Activated CD8-positive, alpha-beta memory T cell treated with anti-CD3 and anti-CD28 coated beads, Interleukin-2, amount 50 U/mL, for 4 hours (primary cell): ENCODE measurements around the gene NAALADL2.
"Not testable (repeated sequence)": the region's sequence is repeated elsewhere in the genome, so short reads cannot be mapped to it uniquely, and the experiment has no call there.

Source experiments
- DNase-seq: peaks from one replicate; pipeline ENCODE4 v3.0.0-alpha.2; 2020

The NAALADL2 gene

DNA sequence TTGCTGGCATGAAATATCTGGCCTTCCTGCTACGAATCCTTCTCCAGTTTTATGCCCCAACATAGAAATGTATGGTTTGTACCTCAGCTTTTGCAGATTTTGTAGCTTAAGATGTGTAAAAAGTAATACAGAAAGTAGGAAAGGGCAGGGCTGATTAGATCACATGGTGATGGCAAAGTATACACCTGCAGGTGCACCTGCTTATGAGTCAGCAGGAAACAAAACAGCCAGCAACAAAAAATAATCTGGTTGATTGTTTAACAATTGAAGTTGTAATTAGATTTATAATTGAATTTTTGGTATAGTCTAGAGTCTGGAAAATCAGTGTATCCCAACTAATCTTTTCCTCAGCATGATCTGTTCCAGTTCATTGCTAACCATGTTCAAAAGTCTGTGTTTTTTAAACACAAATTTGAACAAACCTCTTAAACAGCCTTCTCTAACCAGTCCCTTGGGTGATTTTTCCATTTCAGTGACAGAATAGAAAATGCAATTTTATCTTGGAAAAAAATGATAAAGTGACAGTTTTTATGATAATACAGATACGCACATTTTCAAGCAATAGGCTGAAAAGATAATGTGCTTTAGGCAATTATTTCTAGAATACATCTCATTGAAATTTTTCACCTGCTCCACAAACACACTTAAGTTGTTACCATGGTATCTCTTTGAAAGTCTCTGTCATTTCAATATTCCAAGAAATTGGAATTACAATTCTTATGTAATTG lies 477.4 kb downstream of the NAALADL2 start:
- DNase-seq, result no peak

DNA sequence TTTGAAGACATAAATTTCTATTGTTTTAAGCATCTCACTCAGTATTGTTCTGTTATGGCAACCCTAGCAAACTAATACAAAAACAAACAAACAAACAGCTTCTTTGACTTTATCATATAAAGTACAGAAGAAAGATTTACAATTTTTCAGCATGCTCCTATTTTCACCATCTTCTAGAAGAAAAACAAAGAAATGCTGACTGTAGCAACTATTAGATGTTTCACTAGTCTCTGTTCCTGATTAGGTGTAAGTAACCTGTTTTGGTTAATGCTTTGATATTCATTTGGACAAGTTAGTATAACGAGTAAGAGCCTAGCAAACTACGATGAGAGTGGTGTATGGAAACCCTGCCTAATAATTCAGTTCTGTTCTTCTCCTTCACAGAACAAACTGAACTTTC lies 478.5 kb downstream of the NAALADL2 start:
- DNase-seq, result no peak

DNA sequence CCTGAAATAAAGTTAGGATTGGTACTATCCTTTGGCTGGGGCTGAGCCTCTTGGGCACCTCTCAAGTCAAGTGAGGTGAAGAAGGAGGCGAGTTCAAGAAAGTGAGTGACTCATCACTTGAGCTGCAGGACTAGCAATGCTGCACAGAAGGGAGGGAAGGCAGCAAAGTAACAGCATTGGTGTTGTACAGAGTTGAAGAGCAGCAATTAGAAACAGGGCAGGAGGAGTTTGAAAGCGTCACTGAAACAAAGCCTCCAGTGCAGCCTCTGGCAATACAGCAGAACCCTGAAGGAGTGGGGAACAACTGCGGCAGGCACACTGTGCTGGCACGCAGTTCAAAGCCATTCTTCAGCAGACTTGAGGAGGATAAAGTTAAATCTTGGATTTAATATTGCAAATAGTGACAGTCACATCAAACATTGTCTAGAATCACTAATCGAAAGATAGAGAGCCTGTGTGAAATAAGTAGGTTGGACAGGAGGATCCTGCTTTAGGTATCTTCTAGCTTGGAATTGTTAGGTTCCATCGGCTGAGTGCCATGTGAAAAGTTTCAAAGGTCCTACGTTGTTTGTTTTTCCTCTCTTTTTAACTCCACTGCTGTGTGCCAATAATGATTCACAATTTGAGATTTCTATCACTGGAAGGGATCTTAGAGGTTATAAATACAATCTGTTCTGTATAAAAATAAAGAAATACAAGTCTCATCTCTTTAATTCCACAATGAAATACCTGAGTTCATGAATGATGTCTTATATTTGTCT lies 479.8 kb downstream of the NAALADL2 start:
- DNase-seq, result no peak

DNA sequence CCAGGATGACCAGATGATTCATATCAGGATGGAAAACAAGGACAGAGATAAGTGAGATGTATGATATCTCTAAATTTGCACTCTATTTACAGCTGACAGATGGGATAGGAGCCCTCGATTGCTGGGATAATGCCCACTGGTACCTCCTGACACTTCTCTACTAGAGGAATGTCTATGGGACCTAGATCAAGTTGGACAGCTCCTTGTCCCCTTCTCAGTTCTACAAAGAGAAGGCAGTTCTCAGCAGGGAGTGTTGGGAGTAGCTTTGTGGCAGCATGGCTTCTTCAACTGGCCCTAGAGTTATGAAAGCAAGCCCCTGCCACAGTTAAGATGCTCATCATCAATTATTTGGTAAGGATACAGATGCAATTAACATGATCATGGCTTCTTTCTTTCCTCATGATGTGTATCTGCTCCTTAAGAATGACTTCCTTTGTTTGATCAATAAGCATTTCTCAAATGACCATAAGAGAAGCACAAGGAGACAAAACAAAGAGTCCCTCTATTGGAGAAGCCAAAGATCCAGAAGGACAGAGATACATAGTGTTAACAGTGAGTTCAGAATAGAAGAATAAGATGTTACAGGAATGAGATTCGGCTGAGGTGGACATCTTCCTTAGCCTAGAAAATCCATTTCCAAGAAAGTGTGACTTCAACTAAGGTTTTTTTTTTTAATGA lies 481.3 kb downstream of the NAALADL2 start:
- DNase-seq, result no peak

DNA sequence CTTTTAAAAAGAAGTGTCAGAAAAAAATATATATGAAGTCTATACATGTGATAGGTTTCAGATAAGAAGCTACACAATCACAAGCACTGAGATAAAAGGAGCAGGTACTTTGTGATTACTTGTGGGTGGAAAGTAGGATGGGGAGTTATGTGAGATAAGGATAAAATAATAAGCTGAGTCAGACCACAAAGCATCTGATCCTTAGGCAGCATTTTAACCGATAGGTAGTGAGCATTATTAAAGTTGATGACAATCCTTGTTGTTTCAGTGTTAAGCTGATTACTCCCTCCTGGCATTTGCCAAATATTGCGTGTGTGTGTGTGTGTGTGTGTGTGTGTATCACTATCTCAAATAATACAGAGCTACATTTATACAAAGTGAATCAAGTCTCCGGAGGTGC lies 483.1 kb downstream of the NAALADL2 start:
- no peak for DNase-seq

DNA sequence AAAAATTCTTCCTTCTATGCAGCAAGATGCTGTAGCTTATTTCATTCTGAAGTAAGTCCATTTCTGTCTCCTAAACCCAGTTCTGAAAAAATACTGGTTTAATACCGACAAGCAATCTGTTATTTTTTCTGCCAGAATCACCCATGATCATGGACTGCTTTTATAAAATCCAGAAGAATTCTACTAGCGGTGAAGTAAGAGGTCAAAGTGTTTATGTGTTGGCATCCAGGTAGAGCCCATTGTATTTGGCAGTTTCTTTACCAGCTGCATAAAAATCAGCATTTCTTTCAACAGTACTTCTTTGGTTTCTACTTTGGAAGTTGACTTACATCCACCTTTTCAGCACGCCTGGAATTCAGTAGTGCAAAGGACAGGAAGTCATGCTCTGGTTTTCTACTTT lies 484.8 kb downstream of the NAALADL2 start:
- no peak for DNase-seq

DNA sequence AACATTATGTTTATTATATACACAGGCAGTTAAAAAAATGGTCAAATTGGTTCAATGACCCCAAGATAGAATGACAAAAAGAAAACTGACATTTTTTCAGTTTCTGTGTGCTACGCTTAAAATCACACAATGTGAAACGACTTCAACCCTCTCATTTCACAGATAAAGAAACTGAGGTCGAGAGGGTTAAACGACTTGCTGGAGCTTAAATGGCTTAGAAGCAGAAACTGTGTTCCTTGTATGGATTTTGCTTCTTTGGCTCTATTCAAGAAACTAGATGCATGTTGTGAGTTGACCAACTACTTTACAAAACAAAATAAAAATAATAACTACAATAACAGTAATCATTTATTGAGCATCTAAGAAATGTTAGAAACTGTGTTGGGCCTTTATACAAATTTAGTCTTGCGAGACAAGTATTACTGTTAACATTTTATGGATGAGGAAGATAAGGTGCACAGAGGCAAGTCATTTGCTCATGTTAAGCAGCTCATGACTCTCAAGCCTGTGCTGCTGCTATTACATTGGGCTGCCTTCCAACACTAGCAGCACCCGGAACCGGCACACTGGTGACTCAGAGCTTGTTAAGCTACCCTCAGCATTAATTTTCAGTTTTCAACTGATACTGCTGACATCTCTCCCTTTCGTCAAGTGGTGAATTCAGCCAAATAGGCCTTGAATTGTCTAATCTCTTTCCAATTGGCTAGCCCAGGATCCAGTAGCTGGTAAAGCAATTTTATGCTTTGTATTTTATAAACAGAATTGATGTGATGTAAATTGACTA lies 487.6 kb downstream of the NAALADL2 start:
- DNase-seq, result no peak

DNA sequence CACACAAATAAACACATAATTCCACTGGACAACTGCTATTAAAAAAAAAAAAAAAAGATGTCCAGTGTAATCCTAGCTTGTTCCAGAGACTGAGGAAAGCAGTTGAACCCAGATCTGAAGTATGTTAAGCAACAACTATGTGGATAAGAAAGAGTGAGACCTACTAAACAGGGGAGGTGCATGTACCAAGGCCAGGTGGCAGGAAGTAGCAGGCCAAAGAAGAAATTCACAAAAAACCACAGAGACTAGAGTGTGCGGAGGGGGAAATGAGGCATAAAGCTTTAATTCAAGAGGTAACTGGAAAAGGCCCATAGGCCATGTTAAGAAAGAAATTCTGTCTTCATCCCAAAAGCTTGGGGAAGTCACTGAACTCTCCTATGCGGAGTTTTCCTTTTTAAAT lies 490.0 kb downstream of the NAALADL2 start:
- no peak for DNase-seq

DNA sequence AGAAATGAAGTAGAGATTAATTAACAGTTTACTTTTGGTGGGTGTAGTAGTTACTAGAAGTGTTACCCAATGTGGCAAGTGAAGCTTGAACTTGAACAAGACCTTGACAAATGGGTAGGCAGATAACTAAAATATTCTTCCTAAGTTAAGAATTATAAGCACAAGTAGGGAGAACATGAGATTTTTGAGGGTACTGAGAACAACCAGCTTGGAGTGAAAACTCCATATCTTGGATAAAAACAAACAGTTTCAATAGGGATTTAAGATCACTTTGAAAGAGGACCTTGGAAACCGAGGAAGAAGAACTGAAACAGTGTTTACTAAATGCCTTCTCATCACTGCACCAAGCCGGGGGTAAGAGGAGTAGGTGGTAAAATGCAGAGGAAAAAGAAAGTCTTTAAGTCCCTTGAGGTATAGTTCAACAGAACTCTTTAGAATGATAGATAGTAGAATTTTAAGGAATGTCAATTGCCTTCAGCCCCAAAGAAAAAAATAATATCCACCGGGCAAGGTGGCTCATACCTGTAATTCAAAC lies 496.7 kb downstream of the NAALADL2 start:
- DNase-seq, result no peak

DNA sequence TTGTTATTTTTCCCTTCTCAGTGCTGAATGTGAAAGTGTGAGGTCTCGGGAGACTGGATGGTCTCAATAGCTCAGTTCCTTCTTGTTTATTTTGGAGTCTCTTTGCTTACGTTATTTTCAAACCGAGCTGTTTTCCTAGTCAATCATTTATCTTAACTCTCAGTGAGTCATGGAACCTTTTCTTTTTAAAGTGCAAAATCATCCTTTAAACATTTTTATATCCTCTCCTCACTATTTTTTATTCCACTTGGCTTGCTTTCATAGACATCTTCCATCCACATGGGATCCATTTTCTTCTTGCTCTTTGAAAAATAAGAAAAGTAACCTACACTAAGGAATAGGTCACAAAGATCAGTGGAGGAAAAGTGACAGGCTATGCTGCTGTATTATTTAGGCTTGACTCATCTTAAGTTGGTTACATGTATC lies 497.8 kb downstream of the NAALADL2 start:
- DNase-seq, result no peak

DNA sequence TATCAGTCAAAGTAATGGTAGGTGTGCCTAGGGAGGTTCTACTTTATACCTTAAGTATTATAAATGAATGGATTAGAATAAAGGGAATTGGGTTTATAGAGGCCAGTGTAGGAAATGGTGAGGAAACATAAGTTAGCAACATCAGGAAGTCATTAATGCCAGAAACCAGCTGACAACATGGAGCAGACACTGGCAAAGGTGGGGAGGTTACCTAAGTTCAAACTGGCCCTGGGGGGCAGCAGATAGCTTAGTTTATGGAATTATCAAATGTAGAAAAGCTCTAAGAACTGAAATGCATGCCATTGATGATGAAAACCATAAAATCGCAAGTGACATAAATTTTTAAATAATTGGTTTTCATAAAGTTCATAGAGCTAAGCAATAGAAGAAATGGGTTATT lies 498.6 kb downstream of the NAALADL2 start:
- DNase-seq, result no peak

DNA sequence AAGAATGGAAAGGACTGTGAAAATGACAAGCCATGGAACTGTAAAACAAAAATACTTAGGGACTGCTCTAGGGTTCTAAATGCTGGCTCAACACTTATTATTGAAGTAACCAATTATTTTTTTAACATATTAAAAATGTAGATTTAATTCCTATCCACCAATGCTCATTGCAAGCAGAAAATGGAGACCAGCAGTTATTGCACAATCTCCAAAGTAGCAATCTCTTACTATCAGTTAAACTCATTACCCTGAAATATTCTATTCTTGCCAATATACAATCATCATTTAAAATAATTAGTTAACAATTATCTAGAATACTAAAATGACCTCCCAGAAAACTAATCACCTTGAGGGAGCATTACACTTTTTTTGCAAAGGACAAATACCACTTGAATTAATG lies 499.8 kb downstream of the NAALADL2 start:
- DNase-seq, result no peak

DNA sequence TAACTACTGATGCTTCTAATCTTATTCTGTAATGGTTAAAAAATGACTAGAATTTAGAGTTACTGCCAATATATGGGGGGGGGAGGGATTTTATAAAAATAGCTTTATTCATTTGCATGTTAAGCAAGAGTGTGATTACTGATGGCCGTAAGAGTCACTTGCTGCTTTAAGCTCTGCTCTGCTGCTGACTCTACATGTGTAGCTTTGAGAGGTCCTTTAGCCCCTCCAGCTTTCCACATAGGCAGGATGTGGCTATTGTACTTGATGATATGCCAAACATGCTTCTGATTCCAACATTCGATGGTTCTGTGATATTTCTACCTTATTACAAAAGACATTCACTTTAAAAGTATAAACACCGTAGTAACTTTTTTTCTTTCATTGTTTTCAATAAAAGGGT lies 511.3 kb downstream of the NAALADL2 start:
- DNase-seq, result not testable (repeated sequence)

DNA sequence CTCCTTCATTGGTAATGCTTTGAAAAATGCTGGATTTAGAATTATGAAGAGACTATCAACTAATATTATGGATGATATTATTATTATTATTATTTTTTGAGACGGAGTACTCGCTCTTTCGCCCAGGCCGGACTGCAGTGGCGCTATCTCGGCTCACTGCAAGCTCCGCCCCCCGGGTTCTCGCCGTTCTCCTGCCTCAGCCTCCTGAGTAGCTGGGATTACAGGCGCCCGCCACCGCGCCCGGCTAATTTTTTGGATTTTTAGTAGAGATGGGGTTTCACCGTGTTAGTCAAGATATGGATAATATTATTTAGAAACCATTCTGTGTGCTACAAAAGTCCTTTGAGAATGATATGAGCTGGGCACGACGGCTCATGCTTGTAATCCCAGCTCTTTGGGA lies 512.1 kb downstream of the NAALADL2 start:
- DNase-seq, result not testable (repeated sequence)

DNA sequence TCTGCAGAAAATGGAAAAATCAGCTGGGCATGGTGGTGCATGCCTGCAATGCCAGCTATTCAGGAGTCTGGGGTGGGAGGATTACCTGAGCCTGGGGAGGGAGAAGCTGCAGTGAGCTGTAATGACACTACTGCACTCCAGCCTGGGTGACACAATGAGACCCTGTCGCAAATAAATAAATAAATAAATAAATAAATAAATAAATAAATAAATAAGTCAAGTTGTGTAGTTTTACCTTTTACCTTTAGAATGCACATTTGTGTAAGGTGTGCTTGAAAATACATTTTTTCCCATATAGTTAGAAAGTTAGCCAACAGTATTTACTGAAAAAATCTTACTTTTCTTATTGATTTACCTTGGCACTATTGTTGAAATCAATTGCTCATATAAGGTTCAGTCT lies 515.6 kb downstream of the NAALADL2 start:
- no peak for DNase-seq

DNA sequence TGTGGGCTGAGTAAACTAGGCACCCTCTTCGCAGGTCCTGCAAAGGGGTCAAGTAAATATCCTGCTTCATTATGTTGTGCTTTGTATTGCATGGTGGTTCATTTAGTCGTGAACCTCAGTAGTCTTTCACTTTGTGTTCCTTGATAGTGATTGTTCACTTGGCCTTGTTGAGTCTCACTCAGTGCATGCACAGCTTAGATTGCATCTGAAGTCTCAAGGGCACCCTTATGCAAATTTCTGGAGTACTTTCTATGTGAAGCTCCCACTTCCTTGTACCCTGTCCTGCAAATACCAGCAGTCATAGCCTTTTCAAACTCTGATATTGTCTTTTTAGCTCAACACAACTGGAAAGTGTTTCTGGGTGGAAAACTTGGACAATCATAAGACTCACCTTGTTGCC lies 519.2 kb downstream of the NAALADL2 start:
- DNase-seq, result no peak

DNA sequence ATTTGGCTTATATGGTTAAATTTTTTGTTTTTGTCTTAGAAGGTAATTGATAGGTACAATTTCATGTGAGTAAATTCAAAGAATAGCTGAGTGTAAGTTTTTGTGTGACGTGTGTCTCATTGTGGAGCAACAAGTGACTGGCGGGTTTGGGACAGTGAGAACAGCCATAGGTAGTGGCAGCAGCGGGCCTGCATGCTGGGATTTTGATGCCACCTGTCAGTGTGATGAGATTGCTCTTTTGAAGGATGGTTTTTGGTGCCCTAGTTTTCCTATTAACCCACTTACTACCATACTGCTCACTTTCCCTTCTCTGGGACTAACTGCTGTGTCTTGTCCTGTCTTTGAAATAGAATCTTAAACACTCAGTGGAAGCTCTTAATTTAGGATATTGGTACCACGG lies 522.6 kb downstream of the NAALADL2 start:
- DNase-seq, result no peak

DNA sequence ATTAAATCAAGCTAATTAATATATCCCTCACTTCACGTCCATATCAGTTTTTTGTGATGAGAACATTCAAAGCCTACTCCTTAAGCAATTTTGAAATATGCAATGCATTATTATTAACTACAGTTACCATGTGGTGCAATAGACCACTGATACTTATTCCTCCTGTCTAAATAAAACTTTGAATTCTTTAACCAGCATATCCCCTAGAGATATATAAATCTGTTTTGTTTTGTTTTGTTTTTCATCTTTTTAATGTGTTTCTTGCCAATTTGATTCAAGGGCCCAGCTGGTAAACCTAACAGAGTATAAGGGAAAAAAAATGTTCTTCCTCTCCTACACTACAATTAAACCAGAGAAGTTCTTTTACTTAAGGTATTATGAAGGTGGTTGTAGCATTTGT lies 524.2 kb downstream of the NAALADL2 start:
- DNase-seq, result no peak

DNA sequence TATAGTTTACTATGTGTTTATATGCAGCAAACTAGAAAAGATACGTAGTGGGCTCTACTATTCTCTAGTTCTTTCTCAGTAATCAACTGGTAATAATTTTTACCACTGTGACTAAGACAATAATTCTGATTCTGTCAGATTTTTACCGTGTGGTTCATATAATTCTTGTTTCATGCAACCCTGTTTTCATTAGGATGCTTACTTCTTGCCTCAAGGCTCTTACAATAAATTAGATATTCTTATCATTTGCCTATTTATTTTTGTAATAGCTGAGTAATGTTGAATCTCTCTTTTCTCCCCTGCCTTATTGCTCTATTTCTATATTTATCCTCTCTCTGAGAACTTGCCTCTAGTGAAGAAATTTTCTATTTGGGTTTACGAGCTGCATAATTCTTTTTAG lies 524.7 kb downstream of the NAALADL2 start:
- no peak for DNase-seq

DNA sequence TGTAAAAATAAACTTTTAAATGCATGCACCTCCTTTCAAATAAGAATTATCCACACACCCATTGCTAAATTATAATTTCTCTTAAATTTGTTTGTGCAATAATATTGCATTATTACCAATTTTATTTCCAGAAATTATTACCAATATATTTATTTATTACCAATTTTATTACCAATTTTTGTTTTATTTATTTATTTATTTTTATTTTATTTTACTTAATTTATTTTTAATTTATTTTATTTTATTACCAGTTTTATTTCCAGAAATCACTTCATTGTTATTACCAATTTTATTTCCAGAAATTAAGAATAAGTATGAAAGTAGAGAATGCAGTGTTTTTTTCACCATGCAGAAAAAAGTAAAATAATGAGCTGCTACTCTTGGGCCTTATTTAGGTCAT lies 525.4 kb downstream of the NAALADL2 start:
- DNase-seq, result no peak

DNA sequence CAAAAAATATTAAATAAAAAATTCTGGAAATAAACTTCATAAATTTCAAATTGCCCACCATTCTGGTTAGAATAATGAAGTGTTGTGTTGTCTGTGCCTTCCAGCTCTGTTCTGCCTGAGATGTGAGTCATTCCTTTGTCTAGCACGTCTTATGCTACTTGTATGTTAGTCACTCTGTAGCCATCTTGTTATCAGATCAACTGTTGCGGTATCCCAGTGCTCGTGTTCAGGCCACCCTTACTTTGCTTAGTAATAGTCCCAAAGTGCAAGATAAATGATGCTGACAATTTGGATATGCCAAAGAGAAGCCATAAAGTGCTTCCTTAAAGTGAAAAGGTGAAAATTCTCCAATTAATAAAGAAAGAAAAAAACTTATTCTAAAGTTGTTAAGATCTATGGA lies 527.5 kb downstream of the NAALADL2 start:
- DNase-seq, result no peak

DNA sequence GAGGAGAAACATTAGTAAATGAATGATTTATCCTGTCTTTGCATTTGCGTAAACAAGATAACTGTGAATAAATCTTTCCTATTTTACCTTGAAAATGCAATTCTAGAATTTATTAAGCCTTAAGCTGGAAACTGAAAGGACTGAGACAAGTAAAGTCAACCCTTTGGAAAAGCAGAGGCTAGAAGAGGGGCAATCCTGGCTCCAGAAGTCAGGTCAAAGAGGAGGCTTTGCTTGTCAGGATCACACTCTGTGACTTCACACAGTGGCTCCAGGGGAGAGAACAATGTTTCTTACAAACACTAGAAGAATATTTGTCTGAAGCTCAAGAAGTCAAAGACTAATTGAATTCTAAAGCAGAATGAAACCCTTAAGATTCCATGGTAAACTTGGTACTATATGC lies 530.4 kb downstream of the NAALADL2 start:
- no peak for DNase-seq

DNA sequence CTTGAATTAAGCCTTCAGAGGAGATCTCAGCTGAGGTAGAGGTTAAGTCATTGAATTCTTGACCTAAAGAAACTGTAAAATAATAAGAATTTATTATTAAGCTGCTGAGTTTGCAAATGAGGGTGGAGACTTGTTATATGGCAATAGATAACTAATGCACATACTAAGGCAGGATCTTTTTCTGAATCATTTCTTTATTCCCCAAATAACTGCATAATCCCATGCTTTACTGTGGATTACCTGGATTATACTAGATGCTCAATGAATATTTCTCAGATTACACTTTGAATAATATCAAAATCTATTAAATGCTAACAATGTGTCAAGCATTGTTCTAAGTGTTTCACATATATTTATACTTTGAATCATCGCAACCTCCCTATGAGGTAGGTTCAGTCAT lies 532.5 kb downstream of the NAALADL2 start:
- no peak for DNase-seq
